B cell (primary cell): ENCODE data around the gene FGD4. TPM values are rescaled to one million over a fixed set of nuclear protein-coding genes. Genes with fewer than 3 reads are reported as not detected.
A peak's percentile ranks its signal among the peaks of the same experiment; 100 is the strongest.

Source experiments
- ATAC-seq: fragments of 200-7000 bp; cut with Tn5 transposase; one replicate; pipeline ENCODE4 v1.10.0; 2021; ENCODE audit warnings: low read depth, mild to moderate bottlenecking, moderate number of reproducible peaks, moderate library complexity
- CTCF ChIA-PET: fragments of 350-600 bp; sonication (Branson Sonifier 250); formaldehyde crosslinking; loops from one replicate; lab custom pipeline; 2021; ENCODE audit warnings: antibody characterized with exemption, inconsistent platforms; lab: Charles Lee
- POLR2A ChIA-PET: fragments of 350-600 bp; sonication (Branson Sonifier 250); formaldehyde crosslinking; loops from one replicate; lab custom pipeline; 2021; ENCODE audit warnings: antibody characterized with exemption; lab: Charles Lee
- DNase-seq: peaks from one replicate; pipeline ENCODE4 v3.0.0; 2013
- H2AFZ ChIP-seq: 2 replicates; pipeline ENCODE4 v1.6.1; 2012; ENCODE audit warnings: mild to moderate bottlenecking, low read depth, low read length; ENCODE audit not compliant: insufficient read depth, poor library complexity, severe bottlenecking
- H3K27ac ChIP-seq, 2 donors: 1 replicate in 1 of 2; 2 replicates in 1 of 2; pipeline ENCODE4 v1.5.1; 2012 to 2013; ENCODE audit warnings: low read length in 2 of 2, mild to moderate bottlenecking in 2 of 2, moderate library complexity in 1 of 2
- H3K27me3 ChIP-seq, 4 experiments: fragments of 200-600 bp in 1 of 4; sonication (generic) in 1 of 4; replicated peaks in 1 of 4; 1 replicate in 2 of 4; 2 replicates in 2 of 4; pipeline versions ENCODE4 v1.6.1 to v1.7.0; 2013 to 2016; ENCODE audit warnings: low read length in 3 of 4, mild to moderate bottlenecking in 2 of 4, mixed read lengths in 1 of 4, moderate library complexity in 1 of 4; ENCODE audit not compliant: insufficient read depth in 4 of 4, control insufficient read depth in 3 of 4; ENCODE audit errors: control extremely low read depth in 1 of 4
- H3K36me3 ChIP-seq, 2 experiments: replicated peaks in 1 of 2; 1 replicate in 1 of 2; 2 replicates in 1 of 2; pipeline versions ENCODE4 v1.6.1 to v1.7.1; 2013; ENCODE audit warnings: low read length in 1 of 2; ENCODE audit not compliant: insufficient read depth in 2 of 2, control insufficient read depth in 1 of 2; ENCODE audit errors: control extremely low read depth in 1 of 2, extremely low read depth in 1 of 2
- H3K4me1 ChIP-seq, 2 donors: fragments of 200-600 bp in 1 of 2; sonication (generic) in 1 of 2; 1 replicate in 1 of 2; 2 replicates in 1 of 2; pipeline versions ENCODE4 v1.5.1 to v1.6.1; 2013 to 2017; ENCODE audit warnings: low read length in 2 of 2; ENCODE audit not compliant: control insufficient read depth in 2 of 2, insufficient read depth in 2 of 2
- H3K4me2 ChIP-seq: replicated peaks from 2 replicates; pipeline ENCODE3; 2012; ENCODE audit warnings: mild to moderate bottlenecking, low read depth, low read length; ENCODE audit not compliant: poor library complexity, severe bottlenecking
- H3K4me3 ChIP-seq, 5 experiments: fragments of 200-600 bp in 1 of 5; sonication (generic) in 1 of 5; 1 replicate in 3 of 5; 2 replicates in 2 of 5; pipeline versions ENCODE4 v1.5.1 to v1.7.0; 2011 to 2016; ENCODE audit warnings: low read length in 4 of 5, mild to moderate bottlenecking in 4 of 5, low read depth in 2 of 5, control low read depth in 1 of 5, moderate library complexity in 1 of 5; ENCODE audit not compliant: insufficient read depth in 1 of 5; ENCODE audit errors: control extremely low read depth in 1 of 5, extremely low read depth in 1 of 5
- H3K79me2 ChIP-seq: fragments of 200-600 bp; sonication (generic); one replicate; pipeline ENCODE4 v1.6.0; 2016; ENCODE audit warnings: low read length; ENCODE audit not compliant: control insufficient read depth, insufficient read depth
- H3K9ac ChIP-seq: fragments of 200-600 bp; sonication (generic); 2 replicates; pipeline ENCODE4 v1.6.1; 2017; ENCODE audit warnings: mild to moderate bottlenecking, low read length, moderate library complexity
- H3K9me3 ChIP-seq, 3 donors: one replicate each; pipeline versions ENCODE4 v1.6.1 to v1.7.1; 2013; ENCODE audit warnings: low read length in 2 of 3; ENCODE audit not compliant: control insufficient read depth in 2 of 3, insufficient read depth in 1 of 3; ENCODE audit errors: control extremely low read depth in 1 of 3
- H4K20me1 ChIP-seq: 2 replicates; pipeline ENCODE4 v1.6.0; 2012; ENCODE audit warnings: mild to moderate bottlenecking, low read length; ENCODE audit not compliant: insufficient read depth, control insufficient read depth, poor library complexity, severe bottlenecking
- H3K27ac Mint-ChIP-seq: one replicate; pipeline ENCODE4 v1.8.0; 2021; ENCODE audit warnings: mixed read lengths
- H3K27me3 Mint-ChIP-seq: one replicate; pipeline ENCODE4 v1.8.0; 2021; ENCODE audit warnings: mixed read lengths
- H3K4me1 Mint-ChIP-seq: one replicate; pipeline ENCODE4 v1.8.0; 2021; ENCODE audit warnings: mixed read lengths
- H3K4me3 Mint-ChIP-seq: one replicate; pipeline ENCODE4 v1.8.0; 2021; ENCODE audit warnings: mixed read lengths
- H3K9me3 Mint-ChIP-seq: one replicate; pipeline ENCODE4 v1.8.0; 2022; ENCODE audit warnings: mixed read lengths; ENCODE audit not compliant: insufficient read depth
- CTCF ChIP-seq: fragments of 200-600 bp; IDR thresholded peaks from one replicate; pipeline ENCODE4 v1.8.0; 2022; ENCODE audit warnings: antibody characterized with exemption, mild to moderate bottlenecking
- EZH2 ChIP-seq: IDR thresholded peaks from 2 replicates; pipeline ENCODE4 v1.6.1; 2012; ENCODE audit warnings: borderline replicate concordance, low read depth, mild to moderate bottlenecking, moderate library complexity, low read length; ENCODE audit not compliant: insufficient read depth, poor library complexity, severe bottlenecking
- WGBS: methylation state at CpG from one replicate; pipeline ENCODE4 v1.1.5; 2013; ENCODE audit warnings: missing lambda C conversion rate; ENCODE audit not compliant: insufficient coverage; 5-methylcytosine and 5-hydroxymethylcytosine counted together
- intact Hi-C: fragments of 100-400 bp; cut with micrococcal nuclease; formaldehyde crosslinking; loops from one replicate; pipeline ENCODE4 v1.10.0; 2022
- polyA plus RNA-seq: library from polyadenylated mRNA; depleted of rRNA; stranded (reverse); fragments of >200 nt; gene quantifications from 2 replicates; pipeline ENCODE4 v1.2.3, GENCODE V29; 2012
- total RNA-seq, 2 donors: library from RNA; stranded (reverse); fragments of 120-200 nt in 1 of 2; gene quantifications; 1 replicate in 1 of 2; 2 replicates in 1 of 2; pipeline versions ENCODE4 v1.2.3 to v1.2.4, GENCODE V29; 2013 to 2022

Gene FGD4
- total and polyA plus RNA-seq, 2 donors (not counting 1 experiment from before 2014, with no cell fraction given), result 2.1 to 2.8 TPM

GRCh38 chr12:32671930-32672780, 272.8 kb downstream of the FGD4 start:
- H3K27ac Mint-ChIP-seq, result no peak overlapping the region
- CTCF ChIA-PET, result interaction anchor here (0.7 to 4.4 kb wide), 11 partner anchors 10 to 1350 kb away, joined by 3 to 33 read pairs (median 4); partner anchors contain the start of genes ALG10 and YARS2
- no peak overlapping the region for H3K4me2 ChIP-seq

More at GRCh38 chr12:32671930-32672780, 272.8 kb downstream of the FGD4 start:
- peak; percentile 50 for TF ChIP-seq CTCF
- no peak for TF ChIP-seq EZH2
- Histone ChIP-seq H3K4me3 (no peak overlapping the region), H3K27ac (no peak overlapping the region), H3K79me2 (no peaks in the 10 kb centered on the region), H4K20me1 (no peaks in the 10 kb centered on the region), H3K9ac (no peak overlapping the region), H3K36me3 (no peaks in the 10 kb centered on the region), H3K9me3 (peaks cover 1 to 18% (median 8%) of the 10 kb centered on the region in 3 donors), H3K27me3 (no peaks in the 10 kb centered on the region), H2AFZ (no peak overlapping the region), H3K4me1 (peaks cover 10 to 20% of the 10 kb centered on the region in 2 donors)
- DNase-seq, result peak; percentile 50
- peaks cover 5% of the 10 kb centered on the region for H3K9me3 Mint-ChIP-seq
- WGBS, result no CpG with 5 or more reads among the region's 11 CpGs
- no peak for ATAC-seq
- H3K4me1 Mint-ChIP-seq, result peaks cover 20% of the 10 kb centered on the region
- no peaks in the 10 kb centered on the region for H3K27me3 Mint-ChIP-seq
- POLR2A ChIA-PET, result interaction anchor here (0.6 kb wide), 1 partner anchor 1366 kb away, joined by 4 read pairs; no protein-coding TSS in a partner anchor
- no peak overlapping the region for H3K4me3 Mint-ChIP-seq
- intact Hi-C loops, result loop anchor here (1.0 to 10.0 kb wide), 3 partner anchors 217 to 537 kb away; no protein-coding TSS in a partner anchor
